Measurements from ENCODE around the gene PRKCB.

The PRKCB gene

DNA sequence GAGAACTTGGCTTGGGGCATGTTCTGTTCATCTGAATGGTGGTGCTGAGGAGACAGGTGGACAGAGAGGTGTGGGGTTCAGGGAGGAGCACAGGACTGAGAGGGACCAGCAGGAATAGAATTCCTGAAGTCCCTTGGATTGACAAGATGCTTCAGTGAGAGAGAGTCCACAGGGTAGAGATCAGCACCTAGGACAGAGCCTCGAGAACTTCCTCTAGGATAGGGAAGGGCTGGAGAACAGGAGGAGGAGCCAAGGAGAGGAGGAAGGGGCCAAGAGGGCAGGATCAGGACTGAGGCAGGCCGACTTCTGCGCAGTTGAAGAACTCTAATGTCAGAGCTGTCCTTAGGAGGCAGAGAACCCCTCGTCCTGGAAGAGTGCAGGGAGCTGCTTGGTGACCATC, 138.4 kb downstream of the PRKCB start:
- no peak for DNase-seq

DNA sequence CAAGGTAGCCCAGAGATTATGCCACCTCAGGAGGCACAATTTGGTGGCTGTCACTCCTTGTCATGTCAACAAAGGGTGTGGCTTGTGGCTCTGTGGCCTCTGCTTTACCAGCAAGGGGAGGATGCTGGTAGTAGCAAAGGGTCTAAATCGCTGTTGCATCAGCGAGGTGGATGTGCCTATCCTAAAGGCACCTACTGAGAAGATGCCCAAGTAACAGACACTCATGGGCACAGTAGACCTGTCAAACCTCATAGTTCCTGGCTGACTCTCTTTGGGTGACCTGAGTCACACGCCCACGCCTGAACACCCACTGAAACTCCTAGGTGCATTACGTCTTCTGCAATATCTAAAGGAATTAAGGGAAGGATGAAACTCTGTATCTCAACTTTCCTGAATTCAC, 139.5 kb downstream of the PRKCB start:
- no peak for DNase-seq

DNA sequence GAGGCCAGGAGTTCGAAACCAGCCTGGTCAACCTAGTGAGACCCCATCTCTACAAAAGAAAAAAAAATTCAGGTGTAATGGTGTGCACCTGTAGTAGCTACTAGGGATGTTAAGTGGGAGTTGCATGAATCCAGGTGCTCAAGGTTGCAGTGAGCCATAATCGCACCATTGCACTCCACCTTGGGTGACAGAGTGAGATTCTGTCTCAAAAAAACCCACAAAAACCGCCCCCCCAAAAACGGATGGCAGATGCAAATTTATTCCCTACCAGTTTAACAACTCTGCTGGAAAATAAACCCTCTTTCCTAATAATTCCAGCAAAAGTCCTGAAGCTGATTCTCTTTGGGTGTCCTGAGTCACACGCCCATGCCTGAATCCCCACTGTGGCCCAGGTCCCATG, 140.3 kb downstream of the PRKCB start:
- no peak for DNase-seq

DNA sequence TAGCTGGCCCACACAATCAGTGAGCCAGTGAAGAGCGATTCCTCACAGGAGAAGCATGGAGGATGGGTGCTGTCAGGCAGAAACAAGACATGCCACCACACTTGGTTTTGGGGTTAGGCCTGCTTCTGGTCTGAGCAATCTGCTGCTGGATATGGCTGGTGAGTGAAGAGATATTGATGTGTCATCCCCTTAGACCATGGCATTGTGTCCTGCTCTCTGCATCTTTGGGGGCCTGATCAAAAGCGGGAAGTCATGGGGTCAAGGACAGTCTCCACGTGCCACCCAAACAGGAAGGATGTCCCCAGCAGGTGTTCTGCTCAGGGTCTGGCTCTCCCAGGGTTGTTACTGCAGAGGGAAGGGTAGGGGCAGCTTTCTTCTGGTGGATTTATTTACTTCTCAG, 140.7 kb downstream of the PRKCB start:
- no peak for DNase-seq

DNA sequence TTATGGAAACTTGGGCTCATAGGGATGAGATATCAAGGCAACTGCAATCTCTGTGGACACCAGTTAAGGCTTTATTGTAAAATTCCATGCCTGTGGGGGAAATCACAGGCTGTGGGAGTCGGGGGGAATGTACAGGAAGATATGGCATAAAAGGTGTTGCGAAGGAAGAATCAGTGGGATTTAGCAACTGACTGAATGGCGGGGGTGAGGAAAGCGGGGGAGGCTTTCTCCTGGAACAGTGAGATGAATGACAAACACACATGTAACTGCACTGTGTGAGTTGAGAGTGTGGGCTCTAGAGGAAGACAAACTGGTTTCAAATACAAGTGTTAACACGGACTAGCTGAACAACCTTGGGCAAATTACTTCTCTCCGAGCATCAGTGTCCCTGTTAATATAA, 143.7 kb downstream of the PRKCB start:
- DNase-seq, result no peak

DNA sequence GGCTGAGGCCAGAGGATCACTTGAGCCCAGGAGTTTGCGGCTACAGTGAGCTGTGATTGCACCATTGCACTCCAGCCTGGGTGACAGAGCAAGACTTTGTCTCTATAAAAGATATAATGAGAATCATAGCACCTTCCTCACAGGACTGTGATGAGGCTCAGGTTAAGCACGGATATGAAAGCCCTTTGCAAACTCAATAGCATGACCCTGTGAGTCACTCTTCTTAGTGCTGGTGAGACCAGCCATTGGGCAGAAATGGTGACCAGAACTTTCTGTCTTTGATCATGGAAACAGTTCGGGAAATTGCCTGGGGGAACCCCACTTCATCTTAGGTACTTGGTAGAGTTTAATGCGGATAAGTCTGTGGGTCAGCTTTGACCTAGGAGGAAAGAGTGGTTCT, 144.2 kb downstream of the PRKCB start:
- DNase-seq, result no peak

DNA sequence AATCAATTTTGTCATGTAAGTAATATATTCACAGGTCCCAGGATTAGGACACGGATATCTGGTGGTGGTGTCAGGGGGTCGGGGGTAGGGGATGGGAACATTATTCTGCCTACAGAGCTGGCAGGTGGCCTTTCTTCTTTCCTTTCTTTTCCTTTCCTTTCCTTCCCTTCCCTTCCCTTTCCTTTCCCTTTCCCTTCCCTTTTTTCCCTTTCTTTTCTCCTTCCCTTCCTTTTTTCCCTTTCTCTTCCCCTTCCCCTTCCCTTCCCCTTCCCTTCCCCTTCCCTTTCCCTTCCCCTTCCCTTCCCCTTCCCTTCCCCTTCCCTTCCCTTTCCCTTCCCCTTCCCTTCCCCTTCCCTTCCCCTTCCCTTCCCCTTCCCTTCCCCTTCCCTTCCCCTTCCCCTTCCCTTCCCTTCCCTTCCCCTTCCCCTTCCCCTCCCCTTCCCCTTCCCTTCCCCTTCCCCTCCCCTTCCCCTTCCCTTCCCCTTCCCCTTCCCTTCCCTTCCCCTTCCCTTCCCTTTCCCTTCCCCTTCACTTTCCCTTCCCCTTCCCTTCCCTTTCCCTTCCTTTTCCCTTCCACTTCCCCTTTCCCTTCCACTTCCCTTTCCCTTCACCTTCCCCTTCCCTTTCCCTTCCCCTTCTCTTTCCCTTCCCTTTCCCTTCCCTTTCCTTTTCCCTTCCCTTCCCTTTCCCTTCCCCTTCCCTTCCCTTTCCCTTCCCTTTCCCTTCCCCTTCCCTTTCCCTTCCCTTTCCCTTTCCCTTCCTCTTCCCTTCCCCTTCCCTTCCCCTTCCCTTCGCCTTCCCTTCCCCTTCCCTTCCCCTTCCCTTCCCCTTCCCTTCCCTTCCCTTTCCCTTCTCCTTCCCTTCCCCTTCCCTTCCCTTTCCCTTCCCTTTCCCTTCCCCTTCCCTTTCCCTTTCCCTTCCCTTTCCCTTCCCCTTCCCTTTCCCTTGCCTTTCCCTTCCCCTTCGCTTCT, 145.9 kb downstream of the PRKCB start:
- DNase-seq, result no peak

DNA sequence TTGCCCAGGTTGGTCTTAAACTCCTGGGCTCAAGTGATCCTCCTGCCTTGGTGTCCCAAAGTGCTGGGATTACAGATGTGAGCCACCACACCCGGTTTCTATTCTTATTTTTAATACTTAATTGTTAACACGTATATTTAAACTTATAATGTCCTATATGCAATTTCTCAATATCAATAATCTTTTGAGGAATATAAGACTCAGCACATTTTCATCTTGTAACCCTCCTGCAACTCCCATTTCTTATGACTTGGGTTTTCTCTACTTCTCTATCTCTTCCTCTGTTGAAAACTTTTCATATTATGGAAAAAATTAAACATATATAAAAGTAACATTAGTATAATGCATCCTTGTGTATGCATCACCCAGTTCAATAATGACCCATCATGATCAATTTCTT, 150.7 kb downstream of the PRKCB start:
- DNase-seq, result no peak

DNA sequence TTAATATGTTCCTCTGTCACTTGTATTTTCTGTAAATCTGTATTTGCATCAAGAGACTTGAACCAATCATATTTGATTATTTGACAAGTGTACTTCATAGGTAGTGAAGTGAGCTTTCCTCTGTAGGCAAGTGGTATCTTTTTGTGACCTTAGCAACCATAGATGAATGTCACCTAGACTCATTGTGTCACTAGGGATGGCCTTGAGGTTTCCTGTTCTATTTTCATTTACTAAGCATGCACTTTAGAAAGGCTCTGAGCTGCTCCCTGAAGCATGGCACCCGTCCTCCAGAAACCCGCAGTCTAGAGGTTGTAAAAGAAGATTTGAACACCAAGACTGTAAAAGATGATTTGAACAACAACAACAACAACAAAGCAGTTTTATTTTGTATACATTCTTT, 151.7 kb downstream of the PRKCB start:
- DNase-seq, result no peak

DNA sequence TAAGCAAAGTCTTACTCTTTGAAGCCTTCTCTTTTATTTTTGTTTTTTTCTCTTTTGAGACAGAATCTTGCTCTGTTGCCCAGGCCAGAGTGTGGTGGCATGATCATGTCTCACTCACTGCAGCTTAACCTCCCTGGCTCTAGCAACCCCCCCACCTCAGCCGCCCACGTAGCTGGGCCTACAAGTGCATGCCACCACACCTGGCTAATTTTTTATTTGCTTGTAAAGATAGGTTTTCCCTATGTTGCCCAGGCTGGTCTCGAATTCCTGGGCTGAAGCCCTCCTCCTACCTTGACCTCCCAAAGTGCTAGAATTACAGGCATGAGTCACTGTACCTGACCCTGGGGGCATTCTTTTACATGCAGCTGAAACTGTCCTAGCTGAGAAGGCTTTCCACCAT, 154.7 kb downstream of the PRKCB start:
- DNase-seq, result no peak

DNA sequence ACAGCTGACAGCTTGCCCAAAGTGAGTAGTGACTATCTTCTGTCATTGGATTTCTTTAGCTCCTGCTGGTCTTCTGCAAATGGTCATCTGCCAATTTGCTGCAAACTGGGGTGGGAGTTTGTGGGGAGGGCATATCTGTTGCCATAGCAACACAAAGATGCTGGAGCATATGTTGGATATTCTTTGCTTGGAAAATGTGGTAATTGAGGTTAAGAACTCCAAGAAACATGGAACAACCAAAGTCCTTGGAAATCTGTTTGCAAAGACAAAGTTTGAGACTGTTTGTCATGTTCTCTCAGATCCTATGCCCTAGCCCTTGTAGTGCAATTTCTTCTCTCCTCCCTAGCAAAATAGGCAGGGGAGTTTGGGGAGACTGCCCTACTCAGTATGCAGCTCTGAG, 155.3 kb downstream of the PRKCB start:
- no peak for DNase-seq

DNA sequence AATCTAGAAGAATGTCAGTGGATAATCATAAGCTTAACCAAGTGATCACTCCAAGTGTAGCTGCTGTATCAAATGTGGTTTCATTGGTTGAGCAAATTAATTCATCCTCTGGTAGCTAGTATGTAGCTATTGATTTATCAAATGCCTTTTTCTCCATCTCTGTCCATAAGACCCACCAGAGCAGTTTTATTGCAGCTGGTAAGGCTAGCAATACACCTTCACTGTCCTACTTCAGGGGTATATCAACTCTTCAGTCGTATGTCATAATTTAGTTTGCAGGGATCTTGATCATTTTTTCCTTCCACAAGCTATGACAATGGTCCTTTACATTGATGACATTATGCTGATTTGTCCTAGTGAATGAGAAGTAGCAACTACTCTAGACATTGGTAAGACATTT, 158.8 kb downstream of the PRKCB start:
- no peak for DNase-seq

DNA sequence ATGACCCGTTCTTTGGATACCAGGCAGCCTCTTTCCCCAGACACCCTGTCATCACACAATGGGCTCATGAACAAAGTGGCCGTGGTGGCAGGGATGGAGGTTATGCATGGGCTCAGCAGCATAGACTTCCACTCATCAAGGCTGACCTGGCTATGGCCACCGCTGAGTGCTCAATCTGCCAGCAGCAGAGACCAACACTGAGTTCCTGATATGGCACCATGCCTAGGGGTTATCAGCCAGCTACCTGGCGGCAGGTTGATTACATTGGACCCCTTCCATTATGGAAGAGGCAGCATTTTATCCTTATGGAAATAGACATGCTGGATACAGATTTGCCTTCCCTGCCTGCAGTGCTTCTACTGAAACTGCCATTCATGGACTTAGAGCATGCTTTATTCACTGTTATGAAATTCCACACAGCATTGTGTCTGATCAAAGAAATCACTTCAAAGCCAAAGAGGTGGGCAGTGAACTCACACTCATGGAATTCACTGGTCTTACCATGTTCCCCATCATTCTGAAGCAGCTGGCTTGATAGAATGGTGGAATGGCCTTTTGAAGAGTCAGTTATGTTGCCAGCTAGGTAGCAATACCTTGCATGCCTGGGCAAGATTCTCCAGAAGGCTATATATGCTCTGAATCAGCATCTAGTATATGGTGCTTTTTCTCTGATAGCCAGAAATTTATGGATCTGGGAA, 160.6 kb downstream of the PRKCB start:
- DNase-seq, result no peak

DNA sequence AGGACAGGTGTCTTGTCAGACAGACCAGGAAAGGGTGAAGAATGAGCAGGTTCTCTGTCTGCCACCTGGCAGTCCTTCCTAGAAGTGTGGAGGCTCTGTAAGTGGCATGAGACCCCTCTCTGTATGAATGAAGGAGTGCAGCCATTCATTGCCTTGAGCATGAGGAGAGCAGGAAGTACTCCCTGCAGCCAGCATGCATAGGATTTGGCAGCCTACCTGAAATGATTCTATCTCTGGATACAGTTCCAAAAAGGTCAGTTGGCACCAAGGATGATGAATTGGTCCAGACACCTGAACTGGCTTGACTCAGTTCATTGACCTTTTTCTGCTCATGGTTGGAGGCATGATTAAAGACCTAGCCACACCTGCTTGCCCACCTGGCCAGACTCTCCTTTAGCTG, 163.0 kb downstream of the PRKCB start:
- no peak for DNase-seq

DNA sequence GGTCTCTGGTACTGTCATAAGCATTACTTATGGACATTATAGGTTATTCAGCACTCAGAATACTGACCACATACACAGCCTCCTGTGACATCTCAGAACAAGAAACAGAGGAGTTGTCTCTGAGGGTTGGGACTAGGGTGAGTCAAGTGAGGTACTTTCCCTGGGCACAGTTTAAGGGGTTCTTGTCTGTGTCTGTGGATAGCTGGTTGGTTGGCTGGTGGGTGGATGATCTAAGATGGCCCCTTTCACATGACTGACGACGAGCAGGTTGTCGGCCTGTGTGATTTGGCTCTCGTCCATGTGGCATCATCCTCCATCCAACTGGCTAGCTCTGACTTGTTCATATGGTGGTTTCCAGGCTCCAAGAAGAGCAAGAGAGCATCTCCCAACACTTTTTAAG, 163.9 kb downstream of the PRKCB start:
- DNase-seq, result no peak

DNA sequence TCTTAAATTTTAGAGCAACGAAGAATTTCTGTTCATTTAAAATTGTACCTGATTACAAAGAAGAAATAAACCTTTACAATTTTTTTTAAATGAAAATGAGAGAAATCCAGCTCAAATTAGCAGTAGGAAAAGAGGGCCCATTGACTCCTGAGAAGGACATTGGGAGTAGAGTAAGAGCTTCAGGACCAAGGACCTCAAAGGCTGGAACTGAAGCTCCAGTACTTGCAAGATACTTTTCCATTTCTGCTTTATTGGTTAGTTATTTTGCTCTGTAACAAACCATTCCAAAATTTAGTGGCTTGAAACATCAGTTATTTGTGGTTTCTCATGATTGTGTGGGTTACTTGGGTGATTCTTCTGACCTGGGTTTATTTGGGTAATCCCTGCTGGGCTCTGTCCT, 165.9 kb downstream of the PRKCB start:
- DNase-seq, result peak in 1 of 2 experiments; percentile 0

DNA sequence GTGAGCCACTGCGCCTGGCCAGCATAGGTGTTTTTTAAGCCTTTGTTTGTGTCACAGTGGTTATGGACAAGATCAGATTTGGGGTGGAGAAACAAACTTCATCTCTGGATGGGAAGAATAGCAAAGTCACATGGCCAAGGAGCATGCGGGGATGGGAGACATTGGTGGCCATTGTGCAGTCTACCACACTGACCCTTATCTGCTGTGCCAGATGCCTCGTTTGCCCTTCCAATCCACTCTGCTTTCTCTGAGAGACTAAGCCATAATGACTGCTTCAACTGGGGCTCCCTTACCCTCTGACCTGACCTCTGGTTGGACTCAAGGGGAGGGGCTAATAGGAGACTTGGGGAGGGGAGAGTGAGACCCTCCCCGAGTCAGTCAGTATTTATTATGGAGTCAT, 166.8 kb downstream of the PRKCB start:
- no peak for DNase-seq

DNA sequence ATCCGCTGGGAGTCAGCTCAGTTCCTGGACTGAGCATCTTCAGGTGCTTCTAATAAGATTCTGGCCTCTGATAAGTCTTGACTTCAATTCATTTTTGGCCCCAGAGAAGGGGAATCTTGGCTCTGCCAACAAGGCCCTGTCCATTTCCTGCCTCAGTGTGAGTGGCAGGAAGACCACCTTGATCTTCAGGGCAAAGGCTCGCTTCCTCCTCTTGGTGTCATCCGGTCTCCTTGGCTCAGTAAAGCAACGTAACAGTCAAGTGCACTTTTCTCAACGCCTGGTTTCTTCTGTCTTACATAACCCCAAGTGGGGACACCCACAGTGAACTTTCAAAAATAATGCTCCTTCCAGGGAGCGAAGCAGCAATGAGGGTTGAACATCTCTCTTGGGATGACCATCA, 169.8 kb downstream of the PRKCB start:
- DNase-seq, result no peak

DNA sequence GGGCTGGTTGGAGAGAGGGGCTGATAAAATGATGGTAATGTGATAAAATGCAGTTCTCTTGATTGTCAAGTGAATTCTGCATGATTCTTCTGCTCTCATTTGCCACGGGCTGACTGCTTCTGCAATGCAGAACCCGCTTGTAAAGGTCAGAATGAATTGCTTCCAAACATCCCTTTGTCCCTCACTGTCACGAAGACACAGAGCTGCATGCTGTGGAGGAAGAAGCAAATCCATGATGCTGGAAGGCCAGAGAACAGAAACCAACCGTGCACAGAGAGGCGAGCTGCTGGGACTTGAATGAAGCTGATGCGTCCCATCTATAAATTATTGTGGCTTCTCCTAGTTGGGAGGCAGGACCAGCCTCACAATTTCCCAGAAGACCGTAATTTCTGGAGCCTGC, 171.6 kb downstream of the PRKCB start:
- DNase-seq, result no peak

DNA sequence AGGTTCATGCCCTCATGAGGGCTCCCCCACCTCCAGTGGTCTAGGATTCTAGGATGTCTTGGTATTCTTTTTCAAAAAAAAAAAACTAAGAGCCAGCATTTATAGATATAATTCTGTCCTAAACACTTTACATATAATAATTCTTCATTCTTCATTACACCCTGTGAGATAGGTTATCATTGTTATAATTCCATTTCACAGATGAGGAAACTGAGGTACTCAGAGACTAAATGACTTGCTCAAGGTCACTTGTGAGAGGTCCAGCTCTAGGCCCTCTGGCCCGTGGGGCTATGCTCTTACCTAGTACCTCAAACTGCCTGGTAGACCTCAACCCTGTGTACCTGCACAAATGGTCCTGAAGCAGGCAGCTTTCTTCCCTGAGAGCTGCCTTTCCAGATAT, 172.2 kb downstream of the PRKCB start:
- DNase-seq, result no peak

DNA sequence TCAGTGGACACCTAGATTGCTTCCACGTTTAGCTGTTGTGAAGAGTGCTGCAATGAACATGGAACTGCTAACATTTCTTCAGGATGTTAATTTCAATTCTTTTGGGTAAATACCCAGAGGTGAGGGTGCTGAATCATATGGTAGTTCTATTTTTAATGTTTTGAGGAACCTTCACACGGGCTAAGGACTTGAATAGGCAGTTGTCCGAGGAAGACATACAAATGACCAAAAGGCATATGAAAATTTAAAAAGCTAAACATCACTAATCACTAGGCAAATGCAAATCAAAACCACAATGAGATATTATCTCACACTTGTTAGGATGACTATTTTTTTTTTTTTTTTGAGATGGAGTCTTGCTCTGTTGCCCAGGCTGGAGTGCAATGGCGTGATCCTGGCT, 173.3 kb downstream of the PRKCB start:
- no peak for DNase-seq

DNA sequence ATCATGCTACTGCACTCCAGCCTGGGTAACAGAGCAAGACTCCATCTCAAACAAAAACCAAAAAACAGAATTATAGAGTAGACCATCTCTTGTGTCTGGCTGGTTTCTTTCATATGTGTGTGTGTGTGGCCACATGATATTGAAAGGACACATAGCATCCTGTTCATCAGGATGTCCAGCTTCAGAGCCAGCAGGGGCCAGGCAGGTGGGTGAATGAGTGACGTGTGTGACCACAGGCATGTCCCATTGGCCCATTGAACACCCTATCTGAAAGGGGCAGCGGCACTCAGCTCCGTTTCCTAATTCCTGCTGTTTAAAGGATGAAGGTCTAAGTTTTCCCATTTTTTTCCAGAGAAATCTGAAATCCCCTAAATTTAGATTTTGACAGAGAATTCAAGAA, 174.2 kb downstream of the PRKCB start:
- DNase-seq, result no peak

DNA sequence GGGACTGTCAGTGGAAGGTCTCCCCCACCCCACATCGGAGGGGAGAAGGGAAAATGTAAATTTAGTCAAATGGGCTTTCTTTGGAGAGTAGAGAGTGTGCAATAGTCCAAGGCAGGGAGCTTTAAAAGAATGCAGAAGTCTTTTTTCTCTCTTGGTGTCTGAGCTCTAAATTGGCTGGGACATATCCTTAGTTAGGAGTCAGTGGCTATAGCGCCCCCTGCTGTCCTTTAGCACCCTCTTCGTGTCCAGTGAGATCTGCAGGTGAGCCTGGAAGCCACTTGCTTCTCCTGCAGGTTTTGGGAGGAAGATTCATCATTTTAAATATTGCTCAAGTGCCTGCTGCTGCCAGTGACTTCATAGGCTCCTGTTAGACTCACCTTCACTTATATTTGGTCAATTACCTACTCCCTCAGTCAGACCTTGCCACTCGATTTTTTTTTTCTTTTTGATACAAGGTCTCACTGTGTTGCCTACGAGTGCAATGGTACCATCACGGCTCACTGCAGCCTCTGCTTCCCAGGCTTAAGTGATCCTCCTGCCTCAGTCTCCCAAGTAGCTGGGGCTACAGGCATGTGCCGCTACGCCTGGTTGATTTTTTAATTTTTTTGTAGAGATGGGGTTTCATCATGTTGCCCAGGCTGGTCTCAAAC, 174.8 kb downstream of the PRKCB start:
- peak in 1 of 2 experiments; percentile 37 for DNase-seq

DNA sequence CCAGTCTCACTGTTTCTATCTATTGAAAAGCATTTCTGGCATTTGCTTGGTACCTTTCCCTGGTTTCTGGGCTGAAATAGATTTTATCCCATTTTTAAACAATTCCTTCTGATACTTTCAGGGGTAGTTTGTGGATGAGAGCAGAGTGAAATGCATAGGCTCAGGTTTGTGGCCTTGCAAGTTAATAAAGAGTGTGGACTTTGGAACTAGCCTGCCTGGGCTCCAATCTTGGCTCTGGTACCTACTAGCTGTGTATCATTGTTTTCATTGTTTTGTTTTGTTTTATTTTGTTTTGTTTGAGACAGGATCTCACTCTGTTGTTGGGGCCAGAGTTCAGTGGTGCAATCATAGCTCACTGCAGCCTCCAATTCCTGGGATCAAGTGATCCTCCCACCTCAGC, 175.5 kb downstream of the PRKCB start:
- DNase-seq, result no peak
